ENCODE measurements around the gene RBM23.
A peak's percentile ranks its signal among the peaks of the same experiment; 100 is the strongest.

RBM23 gene

GRCh38 chr14:22929961-22930364 is 11.0 kb upstream of the RBM23 start:
- TF ChIP-seq CTCF (IDR thresholded peaks at IDR 0.05) = no peak
- H3K27ac ChIP-seq = peak overlapping the region; percentile 83
- H3K9me3 ChIP-seq = no peaks in the 10 kb centered on the region
- H3K4me3 ChIP-seq (ENCODE audit: low read depth in 1 of 2, low read length in 1 of 2) = peak overlapping the region; percentile 71 to 79
- H3K36me3 ChIP-seq = peaks cover 5% of the 10 kb centered on the region
- H3K27me3 ChIP-seq = no peaks in the 10 kb centered on the region
- H3K4me1 ChIP-seq (ENCODE audit: control insufficient read depth in 1 of 2, insufficient read depth in 1 of 2, low read depth in 1 of 2, low read length in 1 of 2) = peaks cover 42 to 48% of the 10 kb centered on the region in 2 experiments

GRCh38 chr14:22929104-22929960 is 10.4 kb upstream of the RBM23 start, which contains the start of gene PRMT5:
TSS of gene PRMT5 (minus strand) at chr14:22929376. CDS start at chr14:22929361, 15 bp downstream.
- TF ChIP-seq CTCF (IDR thresholded peaks at IDR 0.05) = peak; percentile 55
- peaks cover 42 to 48% of the 10 kb centered on the region in 2 experiments for H3K4me1 ChIP-seq (ENCODE audit: control insufficient read depth in 1 of 2, insufficient read depth in 1 of 2, low read depth in 1 of 2, low read length in 1 of 2)

GRCh38 chr14:22928237-22929103 is 9.5 kb upstream of the RBM23 start:
- peaks cover 16% of the 10 kb centered on the region for H3K36me3 ChIP-seq
- peak overlapping the region; percentile 83 for H3K27ac ChIP-seq
- peak overlapping the region; percentile 71 to 79 for H3K4me3 ChIP-seq (ENCODE audit: low read depth in 1 of 2, low read length in 1 of 2)
- H3K9me3 ChIP-seq = no peaks in the 10 kb centered on the region
- peaks cover 42 to 48% of the 10 kb centered on the region in 2 experiments for H3K4me1 ChIP-seq (ENCODE audit: control insufficient read depth in 1 of 2, insufficient read depth in 1 of 2, low read depth in 1 of 2, low read length in 1 of 2)
- TF ChIP-seq CTCF (IDR thresholded peaks at IDR 0.05) = no peak
- H3K27me3 ChIP-seq = no peaks in the 10 kb centered on the region

More at GRCh38 chr14:22929104-22929960, 10.4 kb upstream of the RBM23 start, which contains the start of gene PRMT5:
- H3K27me3 ChIP-seq = no peaks in the 10 kb centered on the region
- peak within 1 kb of the TSS; percentile 71 to 79 for H3K4me3 ChIP-seq (ENCODE audit: low read depth in 1 of 2, low read length in 1 of 2)
- peak within 1 kb of the TSS; percentile 83 for H3K27ac ChIP-seq
- peaks cover 10% of the 10 kb centered on the region for H3K36me3 ChIP-seq
- H3K9me3 ChIP-seq = no peaks in the 10 kb centered on the region

- Histone ChIP-seq H3K27ac (peak overlapping the region; percentile 34), H3K36me3 (peaks cover 11% of the 10 kb centered on the region), H3K27me3 (no peaks in the 10 kb centered on the region)
Measured at GRCh38 chr14:22926316-22926715, 7.4 kb upstream of the RBM23 start.

More at GRCh38 chr14:22926316-22926715, 7.4 kb upstream of the RBM23 start:
- Histone ChIP-seq H3K9me3 (no peaks in the 10 kb centered on the region), H3K4me1 (ENCODE audit: control insufficient read depth in 1 of 2, insufficient read depth in 1 of 2, low read depth in 1 of 2, low read length in 1 of 2) (peaks cover 42 to 48% of the 10 kb centered on the region in 2 experiments), H3K4me3 (ENCODE audit: low read depth in 1 of 2, low read length in 1 of 2) (no peak overlapping the region)
- TF ChIP-seq CTCF (IDR thresholded peaks at IDR 0.05) = no peak

All from neutrophil (primary cell).